ENCODE measurements around the gene TMUB1. TPM values are rescaled to one million over a fixed set of nuclear protein-coding genes. Genes with fewer than 3 reads are reported as not detected.

The TMUB1 gene
- total and polyA plus RNA-seq, 9 of the 15 experiments (the other 6 are each of a cell fraction or from before 2014, with no cell fraction given): 0.14 to 241 (median 74.1) TPM

DNA sequence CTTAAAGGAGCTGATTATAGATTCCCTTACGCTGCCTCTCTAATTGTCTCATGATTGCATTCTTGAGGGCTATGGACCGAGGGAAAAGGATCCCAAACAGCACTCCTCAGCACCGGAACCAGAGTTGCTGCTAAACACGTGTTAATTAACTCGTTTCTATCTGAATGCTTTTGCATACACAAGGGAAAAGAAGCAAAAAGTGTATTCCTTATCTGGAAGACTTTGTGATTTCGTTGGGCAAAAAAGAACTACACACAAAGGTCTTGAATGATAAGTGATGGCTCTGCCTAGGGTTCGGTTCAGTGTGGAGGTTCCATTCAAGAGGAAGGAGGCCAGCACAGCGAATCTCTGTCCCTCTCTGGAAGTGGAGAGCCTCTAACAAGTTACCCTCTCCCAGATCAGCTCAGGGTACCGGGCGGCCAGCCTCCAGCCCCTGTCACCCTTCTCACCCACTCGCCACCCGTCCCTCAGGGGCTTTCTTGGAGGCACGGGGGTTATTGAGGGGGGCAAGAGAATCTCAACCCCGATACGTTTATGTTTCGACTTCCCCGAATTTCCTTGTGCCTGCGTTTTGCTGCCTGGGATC lies 24.4 kb downstream of the TMUB1 start (continued):
- no peak for TF ChIP-seq DPF2 (IDR thresholded peaks at IDR 0.05)
- TF ChIP-seq, protein P1, sequence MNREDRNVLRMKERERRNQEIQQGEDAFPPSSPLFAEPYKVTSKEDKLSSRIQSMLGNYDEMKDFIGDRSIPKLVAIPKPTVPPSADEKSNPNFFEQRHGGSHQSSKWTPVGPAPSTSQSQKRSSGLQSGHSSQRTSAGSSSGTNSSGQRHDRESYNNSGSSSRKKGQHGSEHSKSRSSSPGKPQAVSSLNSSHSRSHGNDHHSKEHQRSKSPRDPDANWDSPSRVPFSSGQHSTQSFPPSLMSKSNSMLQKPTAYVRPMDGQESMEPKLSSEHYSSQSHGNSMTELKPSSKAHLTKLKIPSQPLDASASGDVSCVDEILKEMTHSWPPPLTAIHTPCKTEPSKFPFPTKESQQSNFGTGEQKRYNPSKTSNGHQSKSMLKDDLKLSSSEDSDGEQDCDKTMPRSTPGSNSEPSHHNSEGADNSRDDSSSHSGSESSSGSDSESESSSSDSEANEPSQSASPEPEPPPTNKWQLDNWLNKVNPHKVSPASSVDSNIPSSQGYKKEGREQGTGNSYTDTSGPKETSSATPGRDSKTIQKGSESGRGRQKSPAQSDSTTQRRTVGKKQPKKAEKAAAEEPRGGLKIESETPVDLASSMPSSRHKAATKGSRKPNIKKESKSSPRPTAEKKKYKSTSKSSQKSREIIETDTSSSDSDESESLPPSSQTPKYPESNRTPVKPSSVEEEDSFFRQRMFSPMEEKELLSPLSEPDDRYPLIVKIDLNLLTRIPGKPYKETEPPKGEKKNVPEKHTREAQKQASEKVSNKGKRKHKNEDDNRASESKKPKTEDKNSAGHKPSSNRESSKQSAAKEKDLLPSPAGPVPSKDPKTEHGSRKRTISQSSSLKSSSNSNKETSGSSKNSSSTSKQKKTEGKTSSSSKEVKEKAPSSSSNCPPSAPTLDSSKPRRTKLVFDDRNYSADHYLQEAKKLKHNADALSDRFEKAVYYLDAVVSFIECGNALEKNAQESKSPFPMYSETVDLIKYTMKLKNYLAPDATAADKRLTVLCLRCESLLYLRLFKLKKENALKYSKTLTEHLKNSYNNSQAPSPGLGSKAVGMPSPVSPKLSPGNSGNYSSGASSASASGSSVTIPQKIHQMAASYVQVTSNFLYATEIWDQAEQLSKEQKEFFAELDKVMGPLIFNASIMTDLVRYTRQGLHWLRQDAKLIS (CRISPR knock-in tag; IDR thresholded peaks at IDR 0.05): peak; percentile 63; the same call in 1 of the 2 replicates
- no peak for TF ChIP-seq ZKSCAN3 (CRISPR knock-in tag; IDR thresholded peaks at IDR 0.05)
- no peak for TF ChIP-seq IRF2 (CRISPR knock-in tag; IDR thresholded peaks at IDR 0.05)
- peak; percentile 57 for TF ChIP-seq KDM5B (IDR thresholded peaks at IDR 0.05; ENCODE audit: insufficient replicate concordance, low read depth, low read length)
- TF ChIP-seq, protein P2, sequence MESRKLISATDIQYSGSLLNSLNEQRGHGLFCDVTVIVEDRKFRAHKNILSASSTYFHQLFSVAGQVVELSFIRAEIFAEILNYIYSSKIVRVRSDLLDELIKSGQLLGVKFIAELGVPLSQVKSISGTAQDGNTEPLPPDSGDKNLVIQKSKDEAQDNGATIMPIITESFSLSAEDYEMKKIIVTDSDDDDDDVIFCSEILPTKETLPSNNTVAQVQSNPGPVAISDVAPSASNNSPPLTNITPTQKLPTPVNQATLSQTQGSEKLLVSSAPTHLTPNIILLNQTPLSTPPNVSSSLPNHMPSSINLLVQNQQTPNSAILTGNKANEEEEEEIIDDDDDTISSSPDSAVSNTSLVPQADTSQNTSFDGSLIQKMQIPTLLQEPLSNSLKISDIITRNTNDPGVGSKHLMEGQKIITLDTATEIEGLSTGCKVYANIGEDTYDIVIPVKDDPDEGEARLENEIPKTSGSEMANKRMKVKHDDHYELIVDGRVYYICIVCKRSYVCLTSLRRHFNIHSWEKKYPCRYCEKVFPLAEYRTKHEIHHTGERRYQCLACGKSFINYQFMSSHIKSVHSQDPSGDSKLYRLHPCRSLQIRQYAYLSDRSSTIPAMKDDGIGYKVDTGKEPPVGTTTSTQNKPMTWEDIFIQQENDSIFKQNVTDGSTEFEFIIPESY (CRISPR knock-in tag; IDR thresholded peaks at IDR 0.05): no peak
- no peak for TF ChIP-seq FOXJ3 (CRISPR knock-in tag; IDR thresholded peaks at IDR 0.05)
- peak; percentile 46; the same call in 1 of the 2 replicates for TF ChIP-seq ZNF780A (CRISPR knock-in tag; IDR thresholded peaks at IDR 0.05)
- 0 out of 2 replicates have a peak, but pooled peaks have one; percentile 5 for TF ChIP-seq ERF (CRISPR knock-in tag; IDR thresholded peaks at IDR 0.05)

Measured in K562 (cell line).